IMR-90 (cell line): ENCODE data around the gene MAST3. TPM values are rescaled to one million over a fixed set of nuclear protein-coding genes. Genes with fewer than 3 reads are reported as not detected.

Source experiments
- ATAC-seq: fragments of 200-7000 bp; cut with Tn5 transposase; 2 replicates; pipeline ENCODE4 v1.9.1; 2020; ENCODE audit warnings: low read depth, mild to moderate bottlenecking, moderate library complexity
- BruUV-seq: library from RNA; stranded (reverse); fragments of 400-500 nt; replicated peaks from 2 replicates; lab custom pipeline; 2021; lab: Mats Ljungman, UMichigan
- CTCF ChIA-PET: fragments of 300-600 bp; formaldehyde crosslinking; extraction: SDS; loops from one replicate; lab custom pipeline; 2021; ENCODE audit warnings: antibody characterized with exemption; lab: Yijun Ruan, JAX
- POLR2A ChIA-PET: fragments of 300-600 bp; sonication (Branson Sonifier 250); formaldehyde crosslinking; loops from one replicate; lab custom pipeline; 2022; ENCODE audit warnings: antibody characterized with exemption; ENCODE audit not compliant: unreplicated experiment; lab: Charles Lee
- DNase-seq: peaks from one replicate; pipeline ENCODE4 v3.0.0; 2013
- H2AFZ ChIP-seq: replicated peaks from 2 replicates; pipeline ENCODE3; 2013; ENCODE audit warnings: low read length, mild to moderate bottlenecking; ENCODE audit not compliant: poor library complexity
- H2AK5ac ChIP-seq: 2 replicates; pipeline ENCODE4 v1.6.1; 2013; ENCODE audit warnings: low read depth, low read length, inconsistent platforms
- H2AK9ac ChIP-seq: replicated peaks from 2 replicates; pipeline ENCODE3; 2013; ENCODE audit warnings: mild to moderate bottlenecking, low read depth, low read length, moderate library complexity; ENCODE audit not compliant: poor library complexity
- H2BK120ac ChIP-seq: 2 replicates; pipeline ENCODE4 v1.6.1; 2013; ENCODE audit warnings: low read depth, low read length, inconsistent platforms
- H2BK15ac ChIP-seq: 3 replicates; pipeline ENCODE4 v1.6.1; 2013; ENCODE audit warnings: low read depth, low read length, inconsistent platforms
- H2BK20ac ChIP-seq: 2 replicates; pipeline ENCODE4 v1.6.1; 2013; ENCODE audit warnings: low read depth, mild to moderate bottlenecking, inconsistent platforms, low read length, moderate library complexity
- H2BK5ac ChIP-seq: 2 replicates; pipeline ENCODE4 v1.6.1; 2013; ENCODE audit warnings: mild to moderate bottlenecking, low read depth, low read length, inconsistent platforms; ENCODE audit not compliant: poor library complexity, severe bottlenecking
- H3K14ac ChIP-seq: replicated peaks from 2 replicates; pipeline ENCODE4 v1.6.1; 2013; ENCODE audit warnings: low read depth, low read length, inconsistent platforms
- H3K18ac ChIP-seq: 2 replicates; pipeline ENCODE4 v1.6.1; 2013; ENCODE audit warnings: low read depth, low read length, control low read depth
- H3K23ac ChIP-seq: 2 replicates; pipeline ENCODE4 v1.6.1; 2013; ENCODE audit warnings: low read depth, low read length, inconsistent platforms
- H3K27ac ChIP-seq: 2 replicates; pipeline ENCODE4 v1.5.1; 2013; ENCODE audit warnings: mild to moderate bottlenecking, control low read depth, low read length; ENCODE audit not compliant: insufficient read depth
- H3K27me3 ChIP-seq: 2 replicates; pipeline ENCODE4 v1.6.1; 2013; ENCODE audit warnings: low read length; ENCODE audit not compliant: control insufficient read depth, insufficient read depth
- H3K36me3 ChIP-seq: 2 replicates; pipeline ENCODE4 v1.6.1; 2013; ENCODE audit warnings: low read length, mixed read lengths; ENCODE audit not compliant: control insufficient read depth, insufficient read depth
- H3K4ac ChIP-seq: 2 replicates; pipeline ENCODE4 v1.6.1; 2013; ENCODE audit warnings: low read depth, low read length, inconsistent platforms
- H3K4me1 ChIP-seq: 2 replicates; pipeline ENCODE4 v1.6.1; 2013; ENCODE audit warnings: low read length, mixed read lengths; ENCODE audit not compliant: control insufficient read depth, insufficient read depth
- H3K4me2 ChIP-seq: 2 replicates; pipeline ENCODE4 v1.6.1; 2013; ENCODE audit warnings: low read depth, mild to moderate bottlenecking, control low read depth, low read length, moderate library complexity
- H3K4me3 ChIP-seq: 2 replicates; pipeline ENCODE4 v1.5.1; 2013; ENCODE audit warnings: low read depth, mild to moderate bottlenecking, control low read depth, low read length, moderate library complexity; ENCODE audit not compliant: insufficient read depth
- H3K56ac ChIP-seq: 2 replicates; pipeline ENCODE4 v1.6.1; 2013; ENCODE audit warnings: low read length, inconsistent platforms; ENCODE audit not compliant: insufficient read depth; ENCODE audit errors: extremely low read depth
- H3K79me1 ChIP-seq, 2 experiments: 2 replicates each; pipeline ENCODE4 v1.6.1; 2013; ENCODE audit warnings: low read length in 2 of 2, inconsistent platforms in 1 of 2, low read depth in 1 of 2
- H3K9ac ChIP-seq: 2 replicates; pipeline ENCODE4 v1.6.1; 2013; ENCODE audit warnings: low read depth, low read length, control low read depth
- H3K9me1 ChIP-seq: 2 replicates; pipeline ENCODE4 v1.6.1; 2013; ENCODE audit warnings: low read length, inconsistent platforms; ENCODE audit not compliant: insufficient read depth
- H3K9me3 ChIP-seq: 2 replicates; pipeline ENCODE4 v1.6.1; 2013; ENCODE audit warnings: low read length; ENCODE audit not compliant: control insufficient read depth, insufficient read depth
- H4K20me1 ChIP-seq: 2 replicates; pipeline ENCODE4 v1.6.1; 2013; ENCODE audit warnings: low read length, inconsistent platforms; ENCODE audit not compliant: insufficient read depth
- H4K5ac ChIP-seq: 2 replicates; pipeline ENCODE4 v1.6.1; 2013; ENCODE audit warnings: mild to moderate bottlenecking, low read depth, low read length, control low read depth
- H4K8ac ChIP-seq, 2 experiments: 2 replicates each; pipeline ENCODE4 v1.6.1; 2013; ENCODE audit warnings: low read depth in 2 of 2, low read length in 2 of 2, control low read depth in 1 of 2, inconsistent platforms in 1 of 2
- H4K91ac ChIP-seq: 2 replicates; pipeline ENCODE4 v1.6.1; 2013; ENCODE audit warnings: low read depth, low read length, inconsistent platforms; ENCODE audit not compliant: insufficient read depth
- MAFK ChIP-seq: IDR thresholded peaks from 2 replicates; pipeline ENCODE4 v1.6.1; 2012; ENCODE audit warnings: low read depth, low read length, improper control_type of control experiment
- NFE2L2 ChIP-seq: fragments of 150-350 bp; IDR thresholded peaks from 2 replicates; pipeline ENCODE4 v1.6.1; 2016; ENCODE audit warnings: low read depth, mild to moderate bottlenecking, low read length
- WGBS, 2 experiments: methylation state at CpG; one replicate each; pipeline versions ENCODE4 v1.1.5 to v1.1.7; 2013; ENCODE audit warnings: missing lambda C conversion rate in 2 of 2; ENCODE audit not compliant: insufficient read length in 1 of 2; ENCODE audit errors: extremely low coverage in 2 of 2; 5-methylcytosine and 5-hydroxymethylcytosine counted together
- dilution Hi-C: fragments of 300-500 bp; cut with HindIII; formaldehyde crosslinking; loops from one replicate; pipeline ENCODE4 v1.14.3; 2018; ENCODE audit warnings: low sequenced_read_pairs; ENCODE audit not compliant: unreplicated experiment
- in situ Hi-C: fragments of 300-500 bp; cut with MboI; formaldehyde crosslinking; loops from 3 replicates; pipeline ENCODE4 v1.14.3; 2019; ENCODE audit warnings: low sequenced_read_pairs, inconsistent platforms, mixed read lengths
- intact Hi-C: fragments of 100-400 bp; cut with micrococcal nuclease; formaldehyde crosslinking; loops from 2 replicates; pipeline ENCODE4 v1.10.0; 2022
- polyA plus RNA-seq, 3 experiments: library from polyadenylated mRNA; depleted of rRNA; stranded (reverse); fragments of >200 nt; gene quantifications; 2 replicates each; pipeline ENCODE4 v1.2.3, GENCODE V29; 2012; ENCODE audit warnings: low replicate concordance in 1 of 3
- total RNA-seq: library from RNA; depleted of rRNA; stranded (reverse); fragments of >200 nt; gene quantifications from 2 replicates; pipeline ENCODE4 v1.2.3, GENCODE V29; 2012

MAST3 gene
- total and polyA plus RNA-seq, 2 of the 4 experiments (the other 2 are of a cell fraction): 1.3 to 4.3 TPM

- no peak overlapping the region for H3K9ac ChIP-seq
- no peak overlapping the region for H4K91ac ChIP-seq
- H3K4ac ChIP-seq: peak overlapping the region; percentile 74; the same call in 1 of the 2 replicates
- no peak overlapping the region for H3K23ac ChIP-seq
- BruUV-seq: no TSS peak
- 0 out of 2 replicates have a peak, but pooled peaks cover 2% of the 10 kb centered on the region for H3K9me3 ChIP-seq
- 50% methylated on average over 1 of the region's 6 CpGs; no CpG with 5 or more reads in 1 of the 2 experiments for WGBS, 2 experiments
- no peaks in the 10 kb centered on the region for H4K20me1 ChIP-seq
- ChIA-PET CTCF (interaction anchor here (0.6 kb wide), 2 partner anchors 37 to 67 kb away, joined by 3 to 4 read pairs; no protein-coding TSS in a partner anchor), POLR2A (no interaction called here)
- intact Hi-C loops: loop anchor here (5.0 kb wide), 1 partner anchor 120 kb away; no protein-coding TSS in a partner anchor
- no peaks in the 10 kb centered on the region for H3K36me3 ChIP-seq
- no peak for TF ChIP-seq NFE2L2
- no peak for TF ChIP-seq MAFK
- H4K5ac ChIP-seq: no peak overlapping the region
- no peaks in the 10 kb centered on the region for H3K9me1 ChIP-seq
- H2BK5ac ChIP-seq: no peak overlapping the region
- H3K56ac ChIP-seq: no peak overlapping the region
- H3K14ac ChIP-seq: no peak overlapping the region
- ATAC-seq (no peak), DNase-seq (no peak)
- peaks cover 9% of the 10 kb centered on the region; the same call in 1 of the 2 replicates for H3K27me3 ChIP-seq
- H3K27ac ChIP-seq: no peak overlapping the region
- H2BK15ac ChIP-seq: no peak overlapping the region
- H3K79me1 ChIP-seq: no peaks in the 10 kb centered on the region
- no peak overlapping the region for H2AK5ac ChIP-seq
- H3K4me2 ChIP-seq: no peak overlapping the region
- H2AFZ ChIP-seq: peak overlapping the region; percentile 28
- dilution Hi-C loops: no loop called here
- peaks cover 10% of the 10 kb centered on the region; the same call in 1 of the 2 replicates for H3K4me1 ChIP-seq
- H4K8ac ChIP-seq: peak overlapping the region in 1 of 2 experiments; percentile 87; a peak in 1 of 4 replicates
- no peak overlapping the region for H2AK9ac ChIP-seq
- no peak overlapping the region for H3K18ac ChIP-seq
- in situ Hi-C loops: loop anchor here (5.0 to 25.0 kb wide), 2 partner anchors 40 to 120 kb away; partner anchors contain the start of gene CCDC124
- no peak overlapping the region for H3K4me3 ChIP-seq
- H2BK120ac ChIP-seq: no peak overlapping the region
- H2BK20ac ChIP-seq: no peak overlapping the region
Observed at GRCh38 chr19:18057557-18057956, 40.0 kb upstream of the MAST3 start.
